ENCODE measurements around the gene MRPL16. TPM values are rescaled to one million over a fixed set of nuclear protein-coding genes. Genes with fewer than 3 reads are reported as not detected.

MRPL16 gene
- total and polyA plus RNA-seq, 2 experiments from 2014 or later: 43.6 to 67.4 TPM

- Histone ChIP-seq H3K79me2 (ENCODE audit: insufficient read depth) (peaks cover 22% of the 10 kb centered on the region), H3K4me3 (no peak overlapping the region), H3K9me3 (ENCODE audit: low read depth) (no peaks in the 10 kb centered on the region), H3K9me2 (ENCODE audit: insufficient read depth) (0 out of 2 replicates have a peak, but pooled peaks cover 3% of the 10 kb centered on the region), H3K27ac (no peak overlapping the region), H3F3A (ENCODE audit: insufficient read depth) (no peaks in the 10 kb centered on the region), H3K4me1 (ENCODE audit: insufficient read depth) (0 out of 2 replicates have a peak, but pooled peaks cover 5% of the 10 kb centered on the region), H2AFZ (no peak overlapping the region), H4K20me1 (ENCODE audit: insufficient read depth) (no peaks in the 10 kb centered on the region), H3K9ac (no peak overlapping the region), H3K4me2 (ENCODE audit: unreplicated experiment) (no peak overlapping the region), H3K36me3 (ENCODE audit: low read depth) (peaks cover 5% of the 10 kb centered on the region; the same call in 1 of the 2 replicates), H3K27me3 (replicated peaks; ENCODE audit: insufficient read depth) (no peaks in the 10 kb centered on the region)
- DNase-seq: no peak
- in situ Hi-C loops (cut with MboI): no loop called here
- 95% methylated on average over 1 of the region's 1 CpG for WGBS, 2 experiments (ENCODE audit: low coverage in 1 of 2, low lambda C conversion rate in 2 of 2, missing lambda C conversion rate in 2 of 2)
- no peak for TF ChIP-seq EZH2 (IDR thresholded peaks at IDR 0.05; ENCODE audit: insufficient read depth, poor library complexity, severe bottlenecking)
- TF ChIP-seq EZH2phosphoT487 (IDR thresholded peaks at IDR 0.05; ENCODE audit: insufficient read depth, low read depth): no peak
These were observed 2.8 kb upstream of the MRPL16 start for GRCh38 chr11:59813364-59813763.

- WGBS, 2 experiments (ENCODE audit: low coverage in 1 of 2, low lambda C conversion rate in 2 of 2, missing lambda C conversion rate in 2 of 2): 93% methylated on average over 2 of the region's 2 CpGs
- H3K4me2 ChIP-seq (ENCODE audit: unreplicated experiment): no peak overlapping the region
- H4K20me1 ChIP-seq (ENCODE audit: insufficient read depth): no peaks in the 10 kb centered on the region
- 0 out of 2 replicates have a peak, but pooled peaks cover 3% of the 10 kb centered on the region for H3K9me2 ChIP-seq (ENCODE audit: insufficient read depth)
- no peaks in the 10 kb centered on the region for H3K27me3 ChIP-seq (replicated peaks; ENCODE audit: insufficient read depth)
- H3K9ac ChIP-seq: no peak overlapping the region
- peaks cover 15% of the 10 kb centered on the region for H3K36me3 ChIP-seq (ENCODE audit: low read depth)
- peaks cover 28% of the 10 kb centered on the region for H3K79me2 ChIP-seq (ENCODE audit: insufficient read depth)
- no peak overlapping the region for H2AFZ ChIP-seq
- no peak for TF ChIP-seq EZH2phosphoT487 (IDR thresholded peaks at IDR 0.05; ENCODE audit: insufficient read depth, low read depth)
- no peak overlapping the region for H3K4me3 ChIP-seq
- H3F3A ChIP-seq (ENCODE audit: insufficient read depth): no peaks in the 10 kb centered on the region
- no peak overlapping the region for H3K27ac ChIP-seq
- in situ Hi-C loops (cut with MboI): no loop called here
- no peaks in the 10 kb centered on the region for H3K9me3 ChIP-seq (ENCODE audit: low read depth)
- no peak for DNase-seq
- H3K4me1 ChIP-seq (ENCODE audit: insufficient read depth): 0 out of 2 replicates have a peak, but pooled peaks cover 5% of the 10 kb centered on the region
These were observed 1.6 kb upstream of the MRPL16 start for GRCh38 chr11:59812220-59812619.

- H2AFZ ChIP-seq: peak overlapping the region; percentile 99
- peaks cover 28% of the 10 kb centered on the region for H3K79me2 ChIP-seq (ENCODE audit: insufficient read depth)
- WGBS, 2 experiments (ENCODE audit: low coverage in 1 of 2, low lambda C conversion rate in 2 of 2, missing lambda C conversion rate in 2 of 2): 12 to 14% methylated on average over 8 of the region's 8 CpGs
- H3K27ac ChIP-seq: peak overlapping the region; percentile 50
- H3K36me3 ChIP-seq (ENCODE audit: low read depth): peaks cover 24% of the 10 kb centered on the region
- no peaks in the 10 kb centered on the region for H3K27me3 ChIP-seq (replicated peaks; ENCODE audit: insufficient read depth)
- H3K4me3 ChIP-seq: peak overlapping the region; percentile 95
- H3K9me2 ChIP-seq (ENCODE audit: insufficient read depth): 0 out of 2 replicates have a peak, but pooled peaks cover 3% of the 10 kb centered on the region
- no peak for TF ChIP-seq EZH2 (IDR thresholded peaks at IDR 0.05; ENCODE audit: insufficient read depth, poor library complexity, severe bottlenecking)
- TF ChIP-seq EZH2phosphoT487 (IDR thresholded peaks at IDR 0.05; ENCODE audit: insufficient read depth, low read depth): no peak
- no peaks in the 10 kb centered on the region for H4K20me1 ChIP-seq (ENCODE audit: insufficient read depth)
- H3K9ac ChIP-seq: peak overlapping the region; percentile 90
- 0 out of 2 replicates have a peak, but pooled peaks cover 5% of the 10 kb centered on the region for H3K4me1 ChIP-seq (ENCODE audit: insufficient read depth)
- in situ Hi-C loops (cut with MboI): no loop called here
- H3F3A ChIP-seq (ENCODE audit: insufficient read depth): no peaks in the 10 kb centered on the region
- H3K9me3 ChIP-seq (ENCODE audit: low read depth): no peaks in the 10 kb centered on the region
- H3K4me2 ChIP-seq (ENCODE audit: unreplicated experiment): peak overlapping the region; percentile 92
- no peak for DNase-seq
These were observed 307 bp upstream of the MRPL16 start for GRCh38 chr11:59810911-59811259.

GRCh38 chr11:59807047-59807610 lies 3.4 kb downstream of the MRPL16 start:
- no peaks in the 10 kb centered on the region for H3K27me3 ChIP-seq (replicated peaks; ENCODE audit: insufficient read depth)
- 0 out of 2 replicates have a peak, but pooled peaks cover 3% of the 10 kb centered on the region for H3K9me2 ChIP-seq (ENCODE audit: insufficient read depth)
- H3F3A ChIP-seq (ENCODE audit: insufficient read depth): 0 out of 2 replicates have a peak, but pooled peaks cover 5% of the 10 kb centered on the region
- DNase-seq: no peak
- H2AFZ ChIP-seq: no peak overlapping the region
- in situ Hi-C loops (cut with MboI): loop anchor here (10.0 kb wide), 1 partner anchor 52 kb away; the partner anchor contains the start of gene STX3
- H3K36me3 ChIP-seq (ENCODE audit: low read depth): peaks cover 24% of the 10 kb centered on the region
- H3K79me2 ChIP-seq (ENCODE audit: insufficient read depth): peaks cover 28% of the 10 kb centered on the region
- no peak for TF ChIP-seq EZH2phosphoT487 (IDR thresholded peaks at IDR 0.05; ENCODE audit: insufficient read depth, low read depth)
- TF ChIP-seq EZH2 (IDR thresholded peaks at IDR 0.05; ENCODE audit: insufficient read depth, poor library complexity, severe bottlenecking): no peak
- WGBS, 2 experiments (ENCODE audit: low coverage in 1 of 2, low lambda C conversion rate in 2 of 2, missing lambda C conversion rate in 2 of 2): 52 to 66% methylated on average over 1 of the region's 1 CpG
- no peak overlapping the region for H3K27ac ChIP-seq
- H3K4me1 ChIP-seq (ENCODE audit: insufficient read depth): 0 out of 2 replicates have a peak, but pooled peaks cover 5% of the 10 kb centered on the region
- no peak overlapping the region for H3K4me2 ChIP-seq (ENCODE audit: unreplicated experiment)
- no peaks in the 10 kb centered on the region for H4K20me1 ChIP-seq (ENCODE audit: insufficient read depth)
- H3K4me3 ChIP-seq: no peak overlapping the region
- H3K9ac ChIP-seq: no peak overlapping the region
- no peaks in the 10 kb centered on the region for H3K9me3 ChIP-seq (ENCODE audit: low read depth)
